A673 (cell line): ENCODE measurements around the gene NFKBIB. TPM values are rescaled to one million over a fixed set of nuclear protein-coding genes. Genes with fewer than 3 reads are reported as not detected.

ENCODE experiments used
- BruUV-seq: library from RNA; stranded (reverse); fragments of 400-500 nt; replicated peaks from 2 replicates; lab custom pipeline; 2021; lab: Mats Ljungman, UMichigan
- CTCF ChIA-PET: fragments of 300-600 bp; sonication (Branson Sonifier 250); formaldehyde crosslinking; loops from one replicate; lab custom pipeline; 2022; ENCODE audit warnings: antibody characterized with exemption; lab: Charles Lee
- POLR2A ChIA-PET: fragments of 300-600 bp; sonication (Branson Sonifier 250); formaldehyde crosslinking; loops from one replicate; lab custom pipeline; 2022; ENCODE audit warnings: antibody characterized with exemption; ENCODE audit not compliant: low non-redundant PET; lab: Charles Lee
- DNase-seq: peaks from one replicate; pipeline ENCODE4 v3.0.0-alpha.2; 2015; ENCODE audit warnings: low spot score
- H3K27ac ChIP-seq: fragments of 200-600 bp; sonication (generic); 2 replicates; pipeline ENCODE4 v1.5.1; 2016; ENCODE audit warnings: mixed run types, low read depth, mild to moderate bottlenecking, mixed read lengths, antibody characterized with exemption, low read length; ENCODE audit not compliant: poor library complexity, severe bottlenecking
- H3K27me3 ChIP-seq: fragments of 200-600 bp; sonication (generic); replicated peaks from 2 replicates; pipeline ENCODE4 v1.6.1; 2017; ENCODE audit warnings: mixed run types, low read depth, mild to moderate bottlenecking, mixed read lengths, antibody characterized with exemption, low read length; ENCODE audit not compliant: insufficient read depth, poor library complexity
- H3K36me3 ChIP-seq: fragments of 200-600 bp; sonication (generic); 2 replicates; pipeline ENCODE4 v1.6.1; 2016; ENCODE audit warnings: mixed run types, mild to moderate bottlenecking, mixed read lengths, antibody characterized with exemption, low read length; ENCODE audit not compliant: insufficient read depth, poor library complexity, severe bottlenecking
- H3K4me1 ChIP-seq: fragments of 200-600 bp; sonication (generic); 2 replicates; pipeline ENCODE4 v1.6.1; 2017; ENCODE audit warnings: mixed run types, mild to moderate bottlenecking, mixed read lengths, antibody characterized with exemption, low read length; ENCODE audit not compliant: insufficient read depth, poor library complexity, severe bottlenecking
- H3K4me3 ChIP-seq: fragments of 200-600 bp; sonication (generic); 2 replicates; pipeline ENCODE4 v1.5.1; 2016; ENCODE audit warnings: low read depth, mixed run types, mild to moderate bottlenecking, mixed read lengths, low read length; ENCODE audit not compliant: poor library complexity, severe bottlenecking
- H3K9me3 ChIP-seq: fragments of 200-600 bp; sonication (generic); 2 replicates; pipeline ENCODE4 v1.6.1; 2016; ENCODE audit warnings: mixed run types, low read depth, mild to moderate bottlenecking, mixed read lengths, antibody characterized with exemption, low read length; ENCODE audit not compliant: poor library complexity, severe bottlenecking
- EZH2 ChIP-seq: fragments of 200-600 bp; sonication (generic); IDR thresholded peaks from 2 replicates; pipeline ENCODE4 v1.6.1; 2017; ENCODE audit warnings: borderline replicate concordance, low read depth, mild to moderate bottlenecking, mixed read lengths, antibody characterized with exemption, low read length; ENCODE audit not compliant: poor library complexity, severe bottlenecking
- intact Hi-C: fragments of 100-400 bp; cut with micrococcal nuclease; formaldehyde crosslinking; loops from one replicate; pipeline ENCODE4 v1.10.0; 2022; ENCODE audit not compliant: unreplicated experiment
- total RNA-seq: library from RNA; stranded (reverse); gene quantifications from 2 replicates; pipeline ENCODE4 v1.2.3, GENCODE V29; 2021
- TF ChIP-seq, protein P1 (sequence below): fragments of 300-800, 200-600 bp; sonication (generic); conservative IDR thresholded peaks from 2 replicates; pipeline ENCODE4 v1.5.1; 2017; ENCODE audit warnings: low read depth, mild to moderate bottlenecking, antibody characterized with exemption, low read length, moderate library complexity, mixed read lengths

The NFKBIB gene
- total RNA-seq, 1 experiment from 2014 or later: 51.9 TPM

DNA sequence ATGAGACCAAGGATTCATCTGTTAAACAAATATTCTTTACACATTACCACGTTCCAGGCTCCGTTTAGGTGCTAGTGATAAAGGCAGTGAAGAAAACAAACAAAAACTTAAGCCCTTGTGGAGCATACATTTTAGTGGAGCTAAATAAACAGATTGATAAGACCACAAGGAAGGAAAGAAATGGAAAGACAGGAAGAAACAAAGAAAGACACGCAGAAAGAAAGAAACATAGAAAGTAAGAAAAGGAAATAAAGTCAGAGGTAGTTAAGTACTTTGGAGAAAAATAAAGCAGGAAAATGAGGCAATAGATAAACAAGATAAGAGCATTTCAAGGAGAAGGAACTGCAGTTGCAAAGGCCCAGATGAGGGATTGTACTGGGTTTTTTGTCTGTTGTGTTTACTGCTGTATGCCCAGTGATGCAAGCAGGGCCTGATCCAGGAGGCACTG, 998 bp downstream of the NFKBIB start:
- Histone ChIP-seq H3K27me3 (no peaks in the 10 kb centered on the region), H3K4me1 (peaks cover 4% of the 10 kb centered on the region), H3K27ac (peak overlapping the region; percentile 86), H3K36me3 (peaks cover 8% of the 10 kb centered on the region), H3K9me3 (no peaks in the 10 kb centered on the region), H3K4me3 (peak overlapping the region; percentile 69)
- POLR2A ChIA-PET: no interaction called here
- CTCF ChIA-PET: interaction anchor here (1.1 to 1.6 kb wide), 2 partner anchors 13 to 498 kb away, joined by 5 to 7 read pairs; partner anchors contain the start of gene FAM98C
- no TSS peak for BruUV-seq
- intact Hi-C loops: no loop called here
- DNase-seq: no peak
- TF ChIP-seq, protein P1, sequence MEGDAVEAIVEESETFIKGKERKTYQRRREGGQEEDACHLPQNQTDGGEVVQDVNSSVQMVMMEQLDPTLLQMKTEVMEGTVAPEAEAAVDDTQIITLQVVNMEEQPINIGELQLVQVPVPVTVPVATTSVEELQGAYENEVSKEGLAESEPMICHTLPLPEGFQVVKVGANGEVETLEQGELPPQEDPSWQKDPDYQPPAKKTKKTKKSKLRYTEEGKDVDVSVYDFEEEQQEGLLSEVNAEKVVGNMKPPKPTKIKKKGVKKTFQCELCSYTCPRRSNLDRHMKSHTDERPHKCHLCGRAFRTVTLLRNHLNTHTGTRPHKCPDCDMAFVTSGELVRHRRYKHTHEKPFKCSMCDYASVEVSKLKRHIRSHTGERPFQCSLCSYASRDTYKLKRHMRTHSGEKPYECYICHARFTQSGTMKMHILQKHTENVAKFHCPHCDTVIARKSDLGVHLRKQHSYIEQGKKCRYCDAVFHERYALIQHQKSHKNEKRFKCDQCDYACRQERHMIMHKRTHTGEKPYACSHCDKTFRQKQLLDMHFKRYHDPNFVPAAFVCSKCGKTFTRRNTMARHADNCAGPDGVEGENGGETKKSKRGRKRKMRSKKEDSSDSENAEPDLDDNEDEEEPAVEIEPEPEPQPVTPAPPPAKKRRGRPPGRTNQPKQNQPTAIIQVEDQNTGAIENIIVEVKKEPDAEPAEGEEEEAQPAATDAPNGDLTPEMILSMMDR: no peak
- no peak for TF ChIP-seq EZH2

DNA sequence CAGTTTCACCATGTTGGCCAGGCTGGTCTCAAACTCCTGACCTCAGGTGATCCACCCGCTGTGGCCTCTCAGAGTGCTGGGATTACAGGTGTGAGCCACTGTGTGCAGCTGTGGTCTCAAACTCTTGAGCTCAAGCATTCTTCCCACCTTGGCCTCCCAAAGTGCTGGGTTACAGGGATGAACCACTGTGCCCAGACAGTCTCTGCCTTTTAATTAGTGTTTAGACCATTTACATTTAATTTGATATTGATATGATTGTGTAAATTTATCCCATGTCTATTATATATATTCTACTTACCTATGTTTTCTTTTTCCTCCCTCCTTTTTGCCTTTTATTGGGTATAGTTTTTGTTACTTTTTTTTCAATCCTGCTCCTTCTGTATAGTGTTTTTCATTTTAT, 1.9 kb downstream of the NFKBIB start:
- H3K4me1 ChIP-seq: peaks cover 4% of the 10 kb centered on the region
- POLR2A ChIA-PET: no interaction called here
- H3K9me3 ChIP-seq: no peaks in the 10 kb centered on the region
- no peak for TF ChIP-seq EZH2
- TF ChIP-seq, protein P1: no peak
- intact Hi-C loops: no loop called here
- CTCF ChIA-PET: interaction anchor here (0.7 kb wide), 1 partner anchor 999 kb away, joined by 5 read pairs; no protein-coding TSS in a partner anchor
- no TSS peak for BruUV-seq
- no peak overlapping the region for H3K27ac ChIP-seq
- H3K36me3 ChIP-seq: peaks cover 11% of the 10 kb centered on the region
- no peak for DNase-seq
- H3K4me3 ChIP-seq: no peak overlapping the region
- H3K27me3 ChIP-seq: no peaks in the 10 kb centered on the region

GRCh38 chr19:38904581-38905539, 5.1 kb downstream of the NFKBIB start:
- no peak for TF ChIP-seq EZH2
- TF ChIP-seq, protein P1: no peak
- CTCF ChIA-PET: no interaction called here
- POLR2A ChIA-PET: no interaction called here
- no peaks in the 10 kb centered on the region for H3K9me3 ChIP-seq
- no TSS peak for BruUV-seq
- intact Hi-C loops: no loop called here
- peaks cover 4% of the 10 kb centered on the region for H3K4me1 ChIP-seq
- H3K36me3 ChIP-seq: peaks cover 11% of the 10 kb centered on the region
- H3K4me3 ChIP-seq: no peak overlapping the region
- DNase-seq: no peak
- H3K27ac ChIP-seq: no peak overlapping the region
- H3K27me3 ChIP-seq: no peaks in the 10 kb centered on the region
